ENCODE data around the gene PRR14.
A peak's percentile ranks its signal among the peaks of the same experiment; 100 is the strongest.

PRR14 gene

DNA sequence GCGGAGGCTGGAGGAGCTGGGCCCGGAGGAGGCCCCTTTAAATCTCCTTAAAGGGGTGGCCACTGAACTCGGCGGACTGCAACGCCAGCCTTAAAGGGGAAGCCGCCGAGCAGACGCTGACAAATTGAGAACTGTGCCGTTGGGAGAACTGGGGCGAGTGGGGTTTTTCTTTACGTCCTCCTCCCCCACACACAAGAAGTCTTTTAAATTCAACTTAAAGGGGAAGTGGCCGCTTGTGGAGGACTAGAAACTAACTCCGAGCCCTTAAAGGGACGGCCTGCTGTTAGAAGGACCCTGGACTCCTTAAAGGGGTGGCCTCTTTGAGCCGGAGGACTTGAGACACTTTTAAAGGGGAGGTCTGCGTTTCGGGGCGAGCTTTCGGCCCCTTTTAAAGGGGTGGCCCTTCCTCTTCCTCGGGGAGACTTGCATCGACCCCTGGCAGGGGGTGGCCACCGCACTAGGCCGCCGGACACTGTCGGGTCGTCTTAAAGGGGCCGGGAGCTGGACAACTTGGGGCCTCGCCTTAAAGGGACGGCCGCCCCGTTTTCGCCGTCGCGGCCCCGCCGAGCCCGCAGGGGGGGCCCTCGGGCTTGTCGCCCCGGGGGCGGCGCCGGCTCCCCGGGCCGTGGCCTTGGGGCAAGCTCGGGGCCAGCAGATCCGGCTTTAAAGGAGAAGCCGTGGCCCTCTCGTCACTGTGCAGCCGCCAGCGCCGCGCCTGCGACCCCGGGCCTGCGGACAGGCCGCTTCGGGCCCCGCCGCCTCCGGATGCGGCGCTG lies 8.2 kb downstream of the PRR14 start:
- DNase-seq, result peak in 52 of 56 donors; percentile 61 to 98 (median 94)

- DNase-seq, result peak in 4 of 56 donors; percentile 4 to 26 (median 12)
Observed at GRCh38 chr16:30659507-30660423, 9.0 kb downstream of the PRR14 start.

- no peak for DNase-seq
Observed at GRCh38 chr16:30660424-30661261, 9.9 kb downstream of the PRR14 start.

DNA sequence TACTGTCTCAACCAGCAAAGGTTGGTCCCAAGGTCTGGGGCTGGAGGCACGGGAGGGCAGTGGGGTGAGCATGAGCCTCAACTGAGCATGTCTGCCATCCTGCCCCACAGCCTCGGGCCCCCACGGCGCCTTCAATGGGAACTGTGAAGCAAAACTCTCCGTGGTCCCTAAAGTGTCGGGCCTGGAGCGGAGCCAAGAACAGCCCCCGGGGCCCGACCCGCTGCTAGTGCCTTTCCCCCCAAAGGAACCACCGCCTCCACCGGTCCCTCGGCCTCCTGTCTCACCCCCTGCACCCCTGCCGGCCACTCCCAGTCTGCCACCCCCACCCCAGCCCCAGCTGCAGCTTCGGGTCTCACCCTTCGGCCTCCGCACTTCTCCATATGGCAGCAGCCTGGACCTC lies 11.7 kb downstream of the PRR14 start:
- DNase-seq, result no peak

GRCh38 chr16:30663038-30663437 lies 12.3 kb downstream of the PRR14 start:
- no peak for DNase-seq

GRCh38 chr16:30663820-30664219 lies 13.1 kb downstream of the PRR14 start:
- DNase-seq, result no peak

DNA sequence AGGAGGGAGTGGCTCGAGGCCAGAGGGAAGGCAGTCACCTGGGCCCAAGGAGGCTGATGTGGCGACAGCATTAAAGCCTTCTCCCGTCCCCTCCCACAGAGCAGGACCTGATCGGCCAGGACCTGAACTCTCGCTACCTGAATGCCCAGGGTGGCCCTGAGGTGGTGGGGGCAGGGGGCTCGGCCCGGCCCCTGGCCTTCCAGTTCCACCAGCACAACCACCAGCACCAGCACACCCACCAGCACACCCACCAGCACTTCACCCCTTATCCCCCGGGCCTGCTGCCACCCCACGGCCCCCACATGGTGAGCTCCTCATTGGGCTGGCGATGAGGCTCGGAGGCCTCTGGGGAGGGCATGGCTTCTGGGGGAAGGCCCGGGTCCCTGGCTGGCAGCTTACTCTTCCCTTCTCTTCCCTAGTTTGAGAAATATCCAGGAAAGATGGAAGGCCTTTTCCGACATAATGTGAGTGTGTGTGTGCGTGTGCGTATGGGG lies 13.9 kb downstream of the PRR14 start:
- DNase-seq, result no peak

- DNase-seq, result no peak
Observed at GRCh38 chr16:30665155-30665829, 14.5 kb downstream of the PRR14 start.

- DNase-seq, result no peak
Observed at GRCh38 chr16:30665830-30666190, 15.1 kb downstream of the PRR14 start.

DNA sequence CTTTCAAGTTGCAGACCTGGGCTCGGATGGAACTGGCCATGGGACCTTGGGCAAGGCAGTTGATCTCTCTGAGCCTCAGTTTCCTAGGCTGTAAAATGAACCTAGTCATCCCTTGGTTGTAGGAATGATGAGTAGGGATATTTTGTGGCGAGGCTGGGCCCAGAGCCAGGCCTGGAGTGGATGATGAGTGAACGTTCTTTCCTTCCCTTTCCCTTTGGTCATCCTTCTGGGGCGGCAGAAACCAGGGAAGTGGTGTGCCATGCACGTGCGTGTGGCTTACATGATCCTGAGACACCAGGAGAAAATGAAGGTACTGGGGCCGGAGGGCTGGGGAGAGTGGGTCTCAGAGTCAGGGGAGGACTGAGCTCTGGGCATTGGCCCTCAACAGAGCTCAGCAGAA lies 15.9 kb downstream of the PRR14 start:
- DNase-seq, result no peak

- no peak for DNase-seq
Observed at GRCh38 chr16:30667361-30667905, 16.7 kb downstream of the PRR14 start.

GRCh38 chr16:30668393-30668792 lies 17.6 kb downstream of the PRR14 start:
- DNase-seq, result no peak

GRCh38 chr16:30669026-30669902 lies 18.5 kb downstream of the PRR14 start:
- DNase-seq, result no peak

- no peak for DNase-seq
Observed at GRCh38 chr16:30669903-30670824, 19.4 kb downstream of the PRR14 start.

DNA sequence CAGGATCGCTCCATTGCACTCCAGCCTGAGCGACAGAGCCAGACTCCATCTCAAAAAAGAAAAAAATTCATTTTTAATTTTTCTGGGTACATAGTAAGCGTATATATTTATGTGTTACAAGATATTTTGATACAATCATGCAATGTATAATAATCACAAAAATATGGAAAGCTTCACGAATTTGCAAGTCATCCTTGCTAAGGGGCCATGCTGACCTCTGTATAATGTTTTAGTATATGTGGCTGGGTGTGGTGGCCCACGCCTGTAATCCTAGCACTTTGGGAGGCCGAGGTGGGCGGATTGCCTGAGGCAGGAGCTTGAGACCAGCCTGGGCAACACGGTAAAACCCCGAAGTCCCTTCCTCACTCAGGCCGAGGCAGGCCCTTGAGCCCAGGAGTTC lies 24.4 kb downstream of the PRR14 start:
- no peak for DNase-seq

GRCh38 chr16:30677931-30678585 lies 27.3 kb downstream of the PRR14 start:
- DNase-seq, result no peak

DNA sequence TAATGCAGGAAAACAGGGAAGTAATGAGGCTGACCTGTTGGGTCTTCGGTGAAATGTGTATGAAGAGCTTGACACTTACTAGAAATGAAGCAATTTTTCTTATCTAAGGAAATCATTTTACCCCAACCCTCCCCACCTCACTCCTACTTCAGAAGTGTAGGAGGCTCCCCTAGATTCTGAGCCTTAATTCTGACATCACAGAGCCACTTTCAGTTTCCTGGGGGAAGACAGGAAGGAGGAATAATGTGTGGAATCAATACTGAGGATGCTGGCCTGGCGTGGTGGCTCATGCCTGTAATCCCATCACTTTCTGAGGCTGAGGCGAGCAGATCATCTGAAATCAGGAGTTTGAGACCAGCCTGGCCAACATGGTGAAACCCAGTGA lies 27.8 kb downstream of the PRR14 start:
- no peak for DNase-seq

DNA sequence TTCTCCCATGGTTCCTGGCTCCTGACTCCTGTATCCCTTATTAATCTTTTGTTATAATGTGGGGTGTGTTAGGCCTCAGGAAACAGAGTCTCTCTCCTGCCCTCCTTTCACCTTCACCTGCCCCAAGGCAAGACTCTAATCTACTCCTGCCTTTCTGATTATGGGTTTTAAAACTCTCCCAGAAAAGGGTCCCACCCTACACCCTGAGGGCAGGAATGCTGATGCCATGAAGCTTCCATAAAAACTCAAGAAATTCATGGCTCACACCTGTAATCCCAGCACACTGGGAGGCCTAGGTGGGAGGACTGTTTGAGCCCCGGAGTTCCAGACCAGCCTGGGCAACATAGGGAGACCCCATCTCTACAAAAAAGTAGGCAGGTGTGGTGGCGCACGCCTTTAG lies 29.6 kb downstream of the PRR14 start:
- no peak for DNase-seq

Measured in amygdala (tissue), 56 donors.